ENCODE results near the gene KLF9. TPM values are rescaled to one million over a fixed set of nuclear protein-coding genes. Genes with fewer than 3 reads are reported as not detected.

The KLF9 gene
- total RNA-seq, 1 experiment from 2014 or later, result 0.26 TPM

DNA sequence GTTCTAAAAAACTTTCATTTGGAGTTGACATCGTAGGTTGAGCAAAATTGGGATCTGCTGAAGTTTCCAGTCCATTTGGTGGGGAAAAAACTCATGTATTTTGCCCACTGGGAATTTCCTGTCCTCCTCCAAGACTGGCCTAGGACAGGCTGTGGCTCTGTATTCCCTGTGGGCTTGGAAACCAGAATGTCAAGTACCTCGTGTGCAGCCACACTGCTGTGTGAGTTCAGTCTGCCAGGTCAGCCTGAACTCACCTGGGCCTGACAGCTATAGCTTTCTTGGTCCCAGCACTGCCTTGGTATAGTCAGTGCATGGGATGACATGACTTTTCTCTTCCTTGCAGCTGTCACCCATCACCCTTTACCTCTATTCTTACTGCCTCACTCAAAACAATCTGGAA, 35.0 kb upstream of the KLF9 start:
- TF ChIP-seq, protein P1, sequence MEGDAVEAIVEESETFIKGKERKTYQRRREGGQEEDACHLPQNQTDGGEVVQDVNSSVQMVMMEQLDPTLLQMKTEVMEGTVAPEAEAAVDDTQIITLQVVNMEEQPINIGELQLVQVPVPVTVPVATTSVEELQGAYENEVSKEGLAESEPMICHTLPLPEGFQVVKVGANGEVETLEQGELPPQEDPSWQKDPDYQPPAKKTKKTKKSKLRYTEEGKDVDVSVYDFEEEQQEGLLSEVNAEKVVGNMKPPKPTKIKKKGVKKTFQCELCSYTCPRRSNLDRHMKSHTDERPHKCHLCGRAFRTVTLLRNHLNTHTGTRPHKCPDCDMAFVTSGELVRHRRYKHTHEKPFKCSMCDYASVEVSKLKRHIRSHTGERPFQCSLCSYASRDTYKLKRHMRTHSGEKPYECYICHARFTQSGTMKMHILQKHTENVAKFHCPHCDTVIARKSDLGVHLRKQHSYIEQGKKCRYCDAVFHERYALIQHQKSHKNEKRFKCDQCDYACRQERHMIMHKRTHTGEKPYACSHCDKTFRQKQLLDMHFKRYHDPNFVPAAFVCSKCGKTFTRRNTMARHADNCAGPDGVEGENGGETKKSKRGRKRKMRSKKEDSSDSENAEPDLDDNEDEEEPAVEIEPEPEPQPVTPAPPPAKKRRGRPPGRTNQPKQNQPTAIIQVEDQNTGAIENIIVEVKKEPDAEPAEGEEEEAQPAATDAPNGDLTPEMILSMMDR (conservative IDR thresholded peaks at IDR 0.05), result no peak
- H3K4me1 Mint-ChIP-seq, result peaks cover 0 to 4% of the 10 kb centered on the region in 2 experiments; a peak in 1 of 4 replicates
- no peaks in the 10 kb centered on the region for H3K79me1 ChIP-seq (ENCODE audit: insufficient read depth, low read depth, low read length, poor library complexity, severe bottlenecking)

More for the DNA sequence above, 35.0 kb upstream of the KLF9 start:
- Histone ChIP-seq H3K9ac (ENCODE audit: extremely low read depth, insufficient read length, low read length) (no peak overlapping the region), H3K4me2 (ENCODE audit: insufficient read depth, insufficient read length, low read length) (no peak overlapping the region), H2BK12ac (ENCODE audit: insufficient read length, low read depth, low read length) (no peak overlapping the region), H4K8ac (replicated peaks; ENCODE audit: insufficient read length, low read depth, low read length) (no peak overlapping the region), H2BK120ac (ENCODE audit: low read depth, low read length, poor library complexity, severe bottlenecking) (no peak overlapping the region), H3K27me3 (ENCODE audit: insufficient read depth, low read length) (no peaks in the 10 kb centered on the region), H3T11ph (ENCODE audit: low read length) (no peak overlapping the region), H4K5ac (ENCODE audit: insufficient read length, low read depth, low read length) (no peak overlapping the region), H3K23me2 (ENCODE audit: insufficient read length, low read depth, low read length, poor library complexity, severe bottlenecking) (no peaks in the 10 kb centered on the region), H2AK5ac (ENCODE audit: insufficient read length, low read length) (no peak overlapping the region), H2BK15ac (ENCODE audit: low read depth, low read length) (no peak overlapping the region), H4K91ac (ENCODE audit: insufficient read length, low read depth, low read length) (no peak overlapping the region), H2BK20ac (ENCODE audit: low read depth, low read length, poor library complexity, severe bottlenecking) (no peak overlapping the region), H4K20me1 (ENCODE audit: control insufficient read depth, insufficient read depth, insufficient read length) (no peaks in the 10 kb centered on the region), H3K4ac (ENCODE audit: low read depth, low read length) (no peak overlapping the region), H2AFZ (ENCODE audit: low read length) (no peak overlapping the region), H3K27ac (ENCODE audit: insufficient read length, low read depth, low read length) (no peak overlapping the region), H3K9me3 (ENCODE audit: control insufficient read depth, low read depth, low read length) (no peaks in the 10 kb centered on the region), H3K14ac (ENCODE audit: insufficient read depth, low read length) (no peak overlapping the region), H3K56ac (ENCODE audit: insufficient read length, low read depth, low read length) (no peak overlapping the region), H3K79me2 (ENCODE audit: insufficient read depth, low read length) (no peaks in the 10 kb centered on the region), H3K23ac (ENCODE audit: insufficient read length, low read depth, low read length) (no peak overlapping the region), H2BK5ac (ENCODE audit: insufficient read length, low read length) (no peak overlapping the region), H3K4me1 (ENCODE audit: insufficient read depth, low read length) (no peaks in the 10 kb centered on the region), H3K18ac (ENCODE audit: insufficient read length, low read depth, low read length) (no peak overlapping the region)
- no CpG with 5 or more reads among the region's 2 CpGs for WGBS (ENCODE audit: extremely low coverage, insufficient read length, low lambda C conversion rate)
- H3K9me3 Mint-ChIP-seq, result peaks cover 0 to 4% of the 10 kb centered on the region in 2 experiments; a peak in 1 of 5 replicates
- no peak overlapping the region for H3K27ac Mint-ChIP-seq
- H3K4me3 Mint-ChIP-seq, result no peak overlapping the region
- DNase-seq, result no peak
- peaks cover 0 to 5% (median 0%) of the 10 kb centered on the region in 3 experiments; a peak in 1 of 7 replicates for H3K36me3 Mint-ChIP-seq (ENCODE audit: insufficient read depth in 1 of 3, low read depth in 3 of 3)
- no peaks in the 10 kb centered on the region for H3K27me3 Mint-ChIP-seq (ENCODE audit: low read depth)

Measured in H9 (cell line).